GM19043 (cell line): ENCODE results near the gene GMPR.

Experiments
- ATAC-seq: cut with Tn5 transposase; IDR thresholded peaks from one replicate; pipeline ENCODE4 v1.9.1; 2021; ENCODE audit warnings: low read depth; ENCODE audit not compliant: unreplicated experiment

Gene GMPR

GRCh38 chr6:16322666-16323312 lies 84.4 kb downstream of the GMPR start:
- ATAC-seq: peak; percentile 83

GRCh38 chr6:16324184-16324583 lies 85.8 kb downstream of the GMPR start:
- no peak for ATAC-seq

- ATAC-seq: no peak
These were observed 86.3 kb downstream of the GMPR start for GRCh38 chr6:16324606-16325225.

GRCh38 chr6:16326531-16326930 lies 88.1 kb downstream of the GMPR start:
- no peak for ATAC-seq

- ATAC-seq: no peak
These were observed 88.8 kb downstream of the GMPR start for GRCh38 chr6:16326971-16327776.

GRCh38 chr6:16327777-16328325 lies 89.5 kb downstream of the GMPR start:
- no peak for ATAC-seq

- no peak for ATAC-seq
These were observed 90.8 kb downstream of the GMPR start for GRCh38 chr6:16329233-16329632.

- ATAC-seq: peak; percentile 55
These were observed 93.2 kb downstream of the GMPR start for GRCh38 chr6:16331384-16332174.

- peak; percentile 77 for ATAC-seq
These were observed 93.8 kb downstream of the GMPR start for GRCh38 chr6:16332175-16332542.

- ATAC-seq: no peak
These were observed 95.2 kb downstream of the GMPR start for GRCh38 chr6:16333580-16333979.

- ATAC-seq: no peak
These were observed 96.3 kb downstream of the GMPR start for GRCh38 chr6:16334671-16335070.

- no peak for ATAC-seq
These were observed 96.8 kb downstream of the GMPR start for GRCh38 chr6:16335176-16335575.

GRCh38 chr6:16336056-16336818 lies 97.8 kb downstream of the GMPR start:
- no peak for ATAC-seq

GRCh38 chr6:16336911-16337294 lies 98.5 kb downstream of the GMPR start:
- no peak for ATAC-seq

GRCh38 chr6:16337295-16337975 lies 99.0 kb downstream of the GMPR start:
- ATAC-seq: no peak

- ATAC-seq: no peak
These were observed 100.3 kb downstream of the GMPR start for GRCh38 chr6:16338577-16339264.

- no peak for ATAC-seq
These were observed 100.8 kb downstream of the GMPR start for GRCh38 chr6:16339265-16339587.

GRCh38 chr6:16343593-16343992 lies 105.2 kb downstream of the GMPR start:
- no peak for ATAC-seq

- no peak for ATAC-seq
These were observed 106.4 kb downstream of the GMPR start for GRCh38 chr6:16344756-16345155.
